Heart left ventricle (tissue), 13 donors: ENCODE data around the gene SUMO1.

Source experiments
- CTCF ChIP-seq, 12 donors: fragments of 200-600 bp; sonication (generic) in 4 of 12; IDR thresholded peaks; one replicate each; pipeline versions ENCODE4 v1.5.0 to v1.8.0; 2018 to 2022; ENCODE audit warnings: antibody characterized with exemption in 12 of 12, mild to moderate bottlenecking in 5 of 12
- POLR2A ChIP-seq, 2 donors: fragments of 450-650 bp; IDR thresholded peaks; one replicate each; pipeline ENCODE4 v1.6.1; 2017; ENCODE audit warnings: antibody characterized with exemption in 2 of 2, mild to moderate bottlenecking in 2 of 2, moderate library complexity in 2 of 2
- donor health status: ischemic (EF 13 %, LVEDD 7.1; RV severe dilation, severe dysfunction).
- donor health status: DM: no; HTN: yes; CAD: no.
- donor health status: DM: no; HTN: no; CAD: no.
- donor health status: ischemic (EF 25% LVEDD 6.9; RV normal size, moderate dysfunction).
- donor health status: ischemic (EF 25% LVEDD 5.7; RV mildly dilated, moderate dysfunction).
- donor health status: ischemic (EF 35%, LVEDD 5.7; RV mildly dilated, moderate dysfunction).
- donor health status: nonischemic (EF 11% LVEDD 7.7; RV severe dilation, severe dysfunction).
- donor health status: DM: yes; HTN: yes; CAD: no.
- donor health status: PGD.
- donor health status: ischemic (EF 29% LVEDD 5.4; RV normal size, mild dysfunction).
- donor health status: nonischemic (EF 23%, LVEDD 6.1; RV moderate dilation, normal function).

GRCh38 chr2:202251494-202251893, 13.1 kb upstream of the SUMO1 start:
- TF ChIP-seq CTCF (IDR thresholded peaks at IDR 0.05) (no peak), POLR2A (IDR thresholded peaks at IDR 0.05) (no peak)
